GM23338 (cell line): ENCODE measurements around the gene EFCAB10. TPM values are rescaled to one million over a fixed set of nuclear protein-coding genes. Genes with fewer than 3 reads are reported as not detected.
A peak's percentile ranks its signal among the peaks of the same experiment; 100 is the strongest.
"Not testable (repeated sequence)": the region's sequence is repeated elsewhere in the genome, so short reads cannot be mapped to it uniquely, and the experiment has no call there.

ENCODE experiments used
- ATAC-seq: fragments of 200-7000 bp; cut with Tn5 transposase; 3 replicates; pipeline ENCODE4 v1.9.1; 2020
- DNase-seq: peaks from one replicate; pipeline ENCODE4 v3.0.0-alpha.2; 2015; ENCODE audit warnings: low spot score
- H2AFZ ChIP-seq: fragments of 200-600 bp; sonication (generic); 2 replicates; pipeline ENCODE4 v1.8.0; 2016; ENCODE audit warnings: antibody characterized with exemption, mild to moderate bottlenecking, moderate library complexity
- H3F3A ChIP-seq: fragments of 200-600 bp; sonication (generic); replicated peaks from 2 replicates; pipeline ENCODE4 v1.8.0; 2017; ENCODE audit warnings: antibody characterized with exemption, mixed run types, low read depth
- H3K27ac ChIP-seq: fragments of 200-600 bp; sonication (generic); 2 replicates; pipeline ENCODE4 v1.6.1; 2016; ENCODE audit warnings: low read depth
- H3K27me3 ChIP-seq: fragments of 200-600 bp; sonication (generic); 2 replicates; pipeline ENCODE4 v1.8.0; 2016; ENCODE audit warnings: mild to moderate bottlenecking, mixed run types, moderate library complexity; ENCODE audit not compliant: insufficient read depth
- H3K36me3 ChIP-seq: fragments of 200-600 bp; sonication (generic); 2 replicates; pipeline ENCODE4 v1.8.0; 2016; ENCODE audit warnings: mild to moderate bottlenecking; ENCODE audit not compliant: insufficient read depth
- H3K4me1 ChIP-seq: fragments of 200-600 bp; sonication (generic); 2 replicates; pipeline ENCODE4 v1.8.0; 2016; ENCODE audit warnings: mild to moderate bottlenecking, moderate library complexity; ENCODE audit not compliant: insufficient read depth
- H3K4me2 ChIP-seq: fragments of 200-600 bp; sonication (generic); 2 replicates; pipeline ENCODE4 v1.7.1; 2017; ENCODE audit warnings: mixed run types
- H3K4me3 ChIP-seq: fragments of 200-600 bp; sonication (generic); 2 replicates; pipeline ENCODE4 v1.6.1; 2016; ENCODE audit warnings: mixed run types
- H3K79me2 ChIP-seq: fragments of 200-600 bp; sonication (generic); replicated peaks from 2 replicates; pipeline ENCODE4 v1.8.0; 2017; ENCODE audit warnings: mild to moderate bottlenecking; ENCODE audit not compliant: insufficient read depth
- H3K9me2 ChIP-seq: fragments of 200-600 bp; sonication (generic); 2 replicates; pipeline ENCODE4 v1.8.0; 2017; ENCODE audit not compliant: insufficient read depth
- H4K20me1 ChIP-seq: fragments of 200-600 bp; sonication (generic); replicated peaks from 2 replicates; pipeline ENCODE4 v1.8.0; 2017; ENCODE audit warnings: mild to moderate bottlenecking; ENCODE audit not compliant: insufficient read depth
- H3K27ac Mint-ChIP-seq: 2 replicates; pipeline ENCODE4 v1.8.0; 2020; ENCODE audit warnings: inconsistent platforms, mild to moderate bottlenecking, moderate library complexity, mixed read lengths
- H3K27me3 Mint-ChIP-seq: 3 replicates; pipeline ENCODE4 v1.8.0; 2022; ENCODE audit warnings: low read depth, mild to moderate bottlenecking, moderate library complexity, mixed read lengths, inconsistent platforms; ENCODE audit not compliant: insufficient read depth, poor library complexity
- H3K36me3 Mint-ChIP-seq: 3 replicates; pipeline ENCODE4 v1.8.0; 2021; ENCODE audit warnings: low read depth, mild to moderate bottlenecking, inconsistent platforms, moderate library complexity, mixed read lengths
- H3K4me1 Mint-ChIP-seq: 3 replicates; pipeline ENCODE4 v1.8.0; 2020; ENCODE audit warnings: mild to moderate bottlenecking, inconsistent platforms, mixed read lengths
- H3K4me3 Mint-ChIP-seq: 3 replicates; pipeline ENCODE4 v1.8.0; 2021; ENCODE audit warnings: moderate library complexity, mild to moderate bottlenecking, inconsistent platforms, mixed read lengths
- H3K9me3 Mint-ChIP-seq: 3 replicates; pipeline ENCODE4 v1.8.0; 2020; ENCODE audit warnings: moderate library complexity, mild to moderate bottlenecking, inconsistent platforms, mixed read lengths
- CREB1 ChIP-seq: fragments of 250-450 bp; sonication (Bioruptor Pico); IDR thresholded peaks from 2 replicates; pipeline ENCODE4 v1.5.0; 2020; ENCODE audit warnings: low read depth, mild to moderate bottlenecking, moderate library complexity
- EZH2 ChIP-seq: fragments of 200-600 bp; sonication (generic); IDR thresholded peaks from one replicate; pipeline ENCODE4 v1.8.0; 2017; ENCODE audit warnings: antibody characterized with exemption, mild to moderate bottlenecking, low read depth; ENCODE audit not compliant: unreplicated experiment
- EZH2phosphoT487 ChIP-seq: fragments of 200-600 bp; sonication (generic); IDR thresholded peaks from one replicate; pipeline ENCODE4 v1.8.1; 2018; ENCODE audit warnings: antibody characterized with exemption; ENCODE audit not compliant: unreplicated experiment
- STAT1 ChIP-seq: IDR thresholded peaks from one replicate; pipeline ENCODE4 v1.6.1; 2016; ENCODE audit warnings: antibody characterized with exemption; ENCODE audit not compliant: unreplicated experiment
- ZNF114 ChIP-seq: fragments of 250-450 bp; sonication (Bioruptor Pico); IDR thresholded peaks from 2 replicates; pipeline ENCODE4 v1.5.0; 2020; ENCODE audit warnings: mild to moderate bottlenecking, moderate library complexity
- polyA plus RNA-seq: library from polyadenylated mRNA; unstranded; fragments of >200 nt; fragmentation: Nextera tagmentation; extraction: Ambion mirVana; gene quantifications from 2 replicates; pipeline ENCODE4 v1.2.1, GENCODE V29; 2016
- total RNA-seq: library from RNA; depleted of rRNA; stranded (reverse); fragments of >200 nt; shearing (Covaris generic); gene quantifications from 2 replicates; pipeline ENCODE4 v1.2.3, GENCODE V29; 2014
- TF ChIP-seq, protein P1 (sequence below): IDR thresholded peaks from one replicate; pipeline ENCODE4 v1.6.1; 2018; ENCODE audit warnings: antibody characterized with exemption; ENCODE audit not compliant: unreplicated experiment
- TF ChIP-seq, protein P2 (sequence below): fragments of 250-450 bp; sonication (Bioruptor Pico); IDR thresholded peaks from 2 replicates; pipeline ENCODE4 v1.5.0; 2020; ENCODE audit warnings: mild to moderate bottlenecking, moderate library complexity
- TF ChIP-seq, protein P3 (sequence below), 2 experiments: fragments of 200-600 bp in 1 of 2; sonication (generic) in 1 of 2; conservative IDR thresholded peaks; 2 replicates each; pipeline versions ENCODE4 v1.5.1 to v1.6.1; 2016 to 2017; ENCODE audit warnings: antibody characterized with exemption in 2 of 2, low read depth in 2 of 2, mild to moderate bottlenecking in 2 of 2, moderate library complexity in 1 of 2

EFCAB10 gene
- total and polyA plus RNA-seq, 2 experiments from 2014 or later: 4.7 to 10.3 TPM

DNA sequence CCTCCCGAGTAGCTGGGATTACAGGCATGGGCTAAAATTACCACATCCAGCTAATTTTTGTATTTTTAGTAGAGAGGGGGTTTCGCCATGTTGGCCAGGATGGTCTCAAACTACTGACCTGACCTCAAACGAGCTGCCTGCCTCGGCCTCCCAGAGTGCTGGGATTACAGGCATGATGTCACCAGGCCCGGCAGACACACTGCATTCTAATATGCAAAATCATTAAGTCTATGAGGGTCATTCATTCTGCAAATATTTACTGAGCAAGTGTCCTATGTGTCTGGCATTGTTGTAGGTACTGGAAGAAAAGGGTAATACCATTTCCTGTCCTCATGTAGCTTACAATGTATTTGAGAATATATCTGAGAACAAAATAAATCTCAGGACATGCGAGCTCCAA, 61.9 kb downstream of the EFCAB10 start:
- H3K79me2 ChIP-seq: peaks cover 72% of the 10 kb centered on the region
- TF ChIP-seq, protein P1, sequence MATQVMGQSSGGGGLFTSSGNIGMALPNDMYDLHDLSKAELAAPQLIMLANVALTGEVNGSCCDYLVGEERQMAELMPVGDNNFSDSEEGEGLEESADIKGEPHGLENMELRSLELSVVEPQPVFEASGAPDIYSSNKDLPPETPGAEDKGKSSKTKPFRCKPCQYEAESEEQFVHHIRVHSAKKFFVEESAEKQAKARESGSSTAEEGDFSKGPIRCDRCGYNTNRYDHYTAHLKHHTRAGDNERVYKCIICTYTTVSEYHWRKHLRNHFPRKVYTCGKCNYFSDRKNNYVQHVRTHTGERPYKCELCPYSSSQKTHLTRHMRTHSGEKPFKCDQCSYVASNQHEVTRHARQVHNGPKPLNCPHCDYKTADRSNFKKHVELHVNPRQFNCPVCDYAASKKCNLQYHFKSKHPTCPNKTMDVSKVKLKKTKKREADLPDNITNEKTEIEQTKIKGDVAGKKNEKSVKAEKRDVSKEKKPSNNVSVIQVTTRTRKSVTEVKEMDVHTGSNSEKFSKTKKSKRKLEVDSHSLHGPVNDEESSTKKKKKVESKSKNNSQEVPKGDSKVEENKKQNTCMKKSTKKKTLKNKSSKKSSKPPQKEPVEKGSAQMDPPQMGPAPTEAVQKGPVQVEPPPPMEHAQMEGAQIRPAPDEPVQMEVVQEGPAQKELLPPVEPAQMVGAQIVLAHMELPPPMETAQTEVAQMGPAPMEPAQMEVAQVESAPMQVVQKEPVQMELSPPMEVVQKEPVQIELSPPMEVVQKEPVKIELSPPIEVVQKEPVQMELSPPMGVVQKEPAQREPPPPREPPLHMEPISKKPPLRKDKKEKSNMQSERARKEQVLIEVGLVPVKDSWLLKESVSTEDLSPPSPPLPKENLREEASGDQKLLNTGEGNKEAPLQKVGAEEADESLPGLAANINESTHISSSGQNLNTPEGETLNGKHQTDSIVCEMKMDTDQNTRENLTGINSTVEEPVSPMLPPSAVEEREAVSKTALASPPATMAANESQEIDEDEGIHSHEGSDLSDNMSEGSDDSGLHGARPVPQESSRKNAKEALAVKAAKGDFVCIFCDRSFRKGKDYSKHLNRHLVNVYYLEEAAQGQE: no peak
- TF ChIP-seq CREB1 (CRISPR knock-in tag) (no peak), EZH2phosphoT487 (no peak), EZH2 (no peak), ZNF114 (CRISPR knock-in tag) (no peak), STAT1 (no peak)
- TF ChIP-seq, protein P2, sequence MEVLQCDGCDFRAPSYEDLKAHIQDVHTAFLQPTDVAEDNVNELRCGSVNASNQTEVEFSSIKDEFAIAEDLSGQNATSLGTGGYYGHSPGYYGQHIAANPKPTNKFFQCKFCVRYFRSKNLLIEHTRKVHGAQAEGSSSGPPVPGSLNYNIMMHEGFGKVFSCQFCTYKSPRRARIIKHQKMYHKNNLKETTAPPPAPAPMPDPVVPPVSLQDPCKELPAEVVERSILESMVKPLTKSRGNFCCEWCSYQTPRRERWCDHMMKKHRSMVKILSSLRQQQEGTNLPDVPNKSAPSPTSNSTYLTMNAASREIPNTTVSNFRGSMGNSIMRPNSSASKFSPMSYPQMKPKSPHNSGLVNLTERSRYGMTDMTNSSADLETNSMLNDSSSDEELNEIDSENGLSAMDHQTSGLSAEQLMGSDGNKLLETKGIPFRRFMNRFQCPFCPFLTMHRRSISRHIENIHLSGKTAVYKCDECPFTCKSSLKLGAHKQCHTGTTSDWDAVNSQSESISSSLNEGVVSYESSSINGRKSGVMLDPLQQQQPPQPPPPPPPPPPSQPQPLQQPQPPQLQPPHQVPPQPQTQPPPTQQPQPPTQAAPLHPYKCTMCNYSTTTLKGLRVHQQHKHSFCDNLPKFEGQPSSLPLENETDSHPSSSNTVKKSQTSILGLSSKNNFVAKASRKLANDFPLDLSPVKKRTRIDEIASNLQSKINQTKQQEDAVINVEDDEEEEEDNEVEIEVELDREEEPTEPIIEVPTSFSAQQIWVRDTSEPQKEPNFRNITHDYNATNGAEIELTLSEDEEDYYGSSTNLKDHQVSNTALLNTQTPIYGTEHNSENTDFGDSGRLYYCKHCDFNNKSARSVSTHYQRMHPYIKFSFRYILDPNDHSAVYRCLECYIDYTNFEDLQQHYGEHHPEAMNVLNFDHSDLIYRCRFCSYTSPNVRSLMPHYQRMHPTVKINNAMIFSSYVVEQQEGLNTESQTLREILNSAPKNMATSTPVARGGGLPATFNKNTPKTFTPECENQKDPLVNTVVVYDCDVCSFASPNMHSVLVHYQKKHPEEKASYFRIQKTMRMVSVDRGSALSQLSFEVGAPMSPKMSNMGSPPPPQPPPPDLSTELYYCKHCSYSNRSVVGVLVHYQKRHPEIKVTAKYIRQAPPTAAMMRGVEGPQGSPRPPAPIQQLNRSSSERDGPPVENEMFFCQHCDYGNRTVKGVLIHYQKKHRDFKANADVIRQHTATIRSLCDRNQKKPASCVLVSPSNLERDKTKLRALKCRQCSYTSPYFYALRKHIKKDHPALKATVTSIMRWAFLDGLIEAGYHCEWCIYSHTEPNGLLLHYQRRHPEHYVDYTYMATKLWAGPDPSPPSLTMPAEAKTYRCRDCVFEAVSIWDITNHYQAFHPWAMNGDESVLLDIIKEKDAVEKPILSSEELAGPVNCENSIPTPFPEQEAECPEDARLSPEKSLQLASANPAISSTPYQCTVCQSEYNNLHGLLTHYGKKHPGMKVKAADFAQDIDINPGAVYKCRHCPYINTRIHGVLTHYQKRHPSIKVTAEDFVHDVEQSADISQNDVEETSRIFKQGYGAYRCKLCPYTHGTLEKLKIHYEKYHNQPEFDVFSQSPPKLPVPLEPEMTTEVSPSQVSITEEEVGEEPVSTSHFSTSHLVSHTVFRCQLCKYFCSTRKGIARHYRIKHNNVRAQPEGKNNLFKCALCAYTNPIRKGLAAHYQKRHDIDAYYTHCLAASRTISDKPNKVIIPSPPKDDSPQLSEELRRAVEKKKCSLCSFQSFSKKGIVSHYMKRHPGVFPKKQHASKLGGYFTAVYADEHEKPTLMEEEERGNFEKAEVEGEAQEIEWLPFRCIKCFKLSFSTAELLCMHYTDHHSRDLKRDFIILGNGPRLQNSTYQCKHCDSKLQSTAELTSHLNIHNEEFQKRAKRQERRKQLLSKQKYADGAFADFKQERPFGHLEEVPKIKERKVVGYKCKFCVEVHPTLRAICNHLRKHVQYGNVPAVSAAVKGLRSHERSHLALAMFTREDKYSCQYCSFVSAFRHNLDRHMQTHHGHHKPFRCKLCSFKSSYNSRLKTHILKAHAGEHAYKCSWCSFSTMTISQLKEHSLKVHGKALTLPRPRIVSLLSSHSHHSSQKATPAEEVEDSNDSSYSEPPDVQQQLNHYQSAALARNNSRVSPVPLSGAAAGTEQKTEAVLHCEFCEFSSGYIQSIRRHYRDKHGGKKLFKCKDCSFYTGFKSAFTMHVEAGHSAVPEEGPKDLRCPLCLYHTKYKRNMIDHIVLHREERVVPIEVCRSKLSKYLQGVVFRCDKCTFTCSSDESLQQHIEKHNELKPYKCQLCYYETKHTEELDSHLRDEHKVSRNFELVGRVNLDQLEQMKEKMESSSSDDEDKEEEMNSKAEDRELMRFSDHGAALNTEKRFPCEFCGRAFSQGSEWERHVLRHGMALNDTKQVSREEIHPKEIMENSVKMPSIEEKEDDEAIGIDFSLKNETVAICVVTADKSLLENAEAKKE (CRISPR knock-in tag): no peak
- TF ChIP-seq, protein P3, sequence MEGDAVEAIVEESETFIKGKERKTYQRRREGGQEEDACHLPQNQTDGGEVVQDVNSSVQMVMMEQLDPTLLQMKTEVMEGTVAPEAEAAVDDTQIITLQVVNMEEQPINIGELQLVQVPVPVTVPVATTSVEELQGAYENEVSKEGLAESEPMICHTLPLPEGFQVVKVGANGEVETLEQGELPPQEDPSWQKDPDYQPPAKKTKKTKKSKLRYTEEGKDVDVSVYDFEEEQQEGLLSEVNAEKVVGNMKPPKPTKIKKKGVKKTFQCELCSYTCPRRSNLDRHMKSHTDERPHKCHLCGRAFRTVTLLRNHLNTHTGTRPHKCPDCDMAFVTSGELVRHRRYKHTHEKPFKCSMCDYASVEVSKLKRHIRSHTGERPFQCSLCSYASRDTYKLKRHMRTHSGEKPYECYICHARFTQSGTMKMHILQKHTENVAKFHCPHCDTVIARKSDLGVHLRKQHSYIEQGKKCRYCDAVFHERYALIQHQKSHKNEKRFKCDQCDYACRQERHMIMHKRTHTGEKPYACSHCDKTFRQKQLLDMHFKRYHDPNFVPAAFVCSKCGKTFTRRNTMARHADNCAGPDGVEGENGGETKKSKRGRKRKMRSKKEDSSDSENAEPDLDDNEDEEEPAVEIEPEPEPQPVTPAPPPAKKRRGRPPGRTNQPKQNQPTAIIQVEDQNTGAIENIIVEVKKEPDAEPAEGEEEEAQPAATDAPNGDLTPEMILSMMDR (conservative IDR thresholded peaks at IDR 0.05; ENCODE audit: low read depth in 2 of 2): no peak
- 0 out of 2 replicates have a peak overlapping the region, but pooled peaks have one; percentile 32 for H3K4me2 ChIP-seq

DNA sequence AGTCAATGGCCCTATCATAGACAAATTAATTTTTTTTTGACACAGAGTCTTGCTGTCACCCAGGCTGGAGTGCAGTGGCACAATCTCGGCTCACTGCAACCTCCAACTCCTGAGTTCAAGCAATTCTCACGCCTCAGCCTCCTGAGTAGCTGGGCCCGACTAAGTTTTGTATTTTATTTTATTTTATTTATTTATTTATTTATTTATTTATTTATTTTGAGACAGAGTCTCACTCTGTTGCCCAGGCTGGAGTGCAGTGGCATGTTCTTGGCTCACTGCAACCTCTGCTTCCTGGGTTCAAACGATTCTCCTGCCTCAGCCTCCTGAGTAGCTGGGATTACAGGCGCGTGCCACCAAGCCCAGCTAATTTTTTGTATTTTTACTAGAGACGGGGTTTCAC, 65.7 kb downstream of the EFCAB10 start:
- Mint-ChIP-seq H3K36me3 (peaks cover 61% of the 10 kb centered on the region), H3K4me1 (peaks cover 12% of the 10 kb centered on the region; the same call in 2 of the 3 replicates)
- not testable (repeated sequence) for H3K9me3 Mint-ChIP-seq, DNase-seq, H3K4me1 ChIP-seq, H3F3A ChIP-seq, H3K9me2 ChIP-seq, ATAC-seq, H3K36me3 ChIP-seq, H3K4me2 ChIP-seq, H3K4me3 ChIP-seq, H2AFZ ChIP-seq, H3K27ac Mint-ChIP-seq, H3K27me3 ChIP-seq, H3K4me3 Mint-ChIP-seq, H3K27me3 Mint-ChIP-seq
- H3K27ac ChIP-seq: peak overlapping the region; percentile 63; the same call in 1 of the 2 replicates
- peaks cover 54% of the 10 kb centered on the region for H4K20me1 ChIP-seq
- H3K79me2 ChIP-seq: peaks cover 95% of the 10 kb centered on the region

More for the DNA sequence above, 61.9 kb downstream of the EFCAB10 start:
- Mint-ChIP-seq H3K4me1 (peaks cover 10% of the 10 kb centered on the region; the same call in 2 of the 3 replicates), H3K27ac (0 out of 2 replicates have a peak overlapping the region, but pooled peaks have one; percentile 2), H3K27me3 (peaks cover 4% of the 10 kb centered on the region), H3K36me3 (peaks cover 45% of the 10 kb centered on the region), H3K4me3 (peak overlapping the region; percentile 61), H3K9me3 (no peaks in the 10 kb centered on the region; the same call in 1 of the 3 replicates)
- H3K4me1 ChIP-seq: 0 out of 2 replicates have a peak, but pooled peaks cover 5% of the 10 kb centered on the region
- H3K36me3 ChIP-seq: peaks cover 7% of the 10 kb centered on the region
- H3K27me3 ChIP-seq: 0 out of 2 replicates have a peak, but pooled peaks cover 5% of the 10 kb centered on the region
- H3K4me3 ChIP-seq: no peak overlapping the region
- ATAC-seq (no peak), DNase-seq (no peak)
- H3K9me2 ChIP-seq: no peaks in the 10 kb centered on the region
- H4K20me1 ChIP-seq: peaks cover 34% of the 10 kb centered on the region
- H2AFZ ChIP-seq: no peak overlapping the region
- peak overlapping the region; percentile 19 for H3K27ac ChIP-seq
- H3F3A ChIP-seq: peaks cover 9% of the 10 kb centered on the region; the same call in 1 of the 2 replicates
